GM21717 (cell line): Measurements from ENCODE around the gene GOLGA8B.
"Not testable (repeated sequence)": the region's sequence is repeated elsewhere in the genome, so short reads cannot be mapped to it uniquely, and the experiment has no call there.

Experiments used
- ATAC-seq: cut with Tn5 transposase; IDR thresholded peaks from one replicate; pipeline ENCODE4 v1.9.1; 2021; ENCODE audit warnings: mild to moderate bottlenecking, moderate library complexity; ENCODE audit not compliant: unreplicated experiment

The GOLGA8B gene

GRCh38 chr15:34567174-34567573, 16.3 kb downstream of the GOLGA8B start:
- not testable (repeated sequence) for ATAC-seq

- not testable (repeated sequence) for ATAC-seq
These were observed 18.7 kb downstream of the GOLGA8B start for GRCh38 chr15:34564711-34565110.

GRCh38 chr15:34560814-34561213, 22.6 kb downstream of the GOLGA8B start:
- ATAC-seq: not testable (repeated sequence)

GRCh38 chr15:34559764-34560163, 23.7 kb downstream of the GOLGA8B start:
- ATAC-seq: not testable (repeated sequence)

- not testable (repeated sequence) for ATAC-seq
These were observed 28.3 kb downstream of the GOLGA8B start for GRCh38 chr15:34555162-34555561.

GRCh38 chr15:34554716-34555115, 28.7 kb downstream of the GOLGA8B start:
- ATAC-seq: not testable (repeated sequence)

GRCh38 chr15:34554126-34554525, 29.3 kb downstream of the GOLGA8B start:
- not testable (repeated sequence) for ATAC-seq

GRCh38 chr15:34550129-34550528, 33.3 kb downstream of the GOLGA8B start:
- ATAC-seq: not testable (repeated sequence)

- ATAC-seq: peak; percentile 56
These were observed 34.1 kb downstream of the GOLGA8B start for GRCh38 chr15:34549381-34549809.

GRCh38 chr15:34543860-34544649, 39.4 kb downstream of the GOLGA8B start:
- not testable (repeated sequence) for ATAC-seq

- not testable (repeated sequence) for ATAC-seq
These were observed 47.6 kb downstream of the GOLGA8B start for GRCh38 chr15:34535857-34536256.
